ENCODE measurements around the gene FST.

DNA sequence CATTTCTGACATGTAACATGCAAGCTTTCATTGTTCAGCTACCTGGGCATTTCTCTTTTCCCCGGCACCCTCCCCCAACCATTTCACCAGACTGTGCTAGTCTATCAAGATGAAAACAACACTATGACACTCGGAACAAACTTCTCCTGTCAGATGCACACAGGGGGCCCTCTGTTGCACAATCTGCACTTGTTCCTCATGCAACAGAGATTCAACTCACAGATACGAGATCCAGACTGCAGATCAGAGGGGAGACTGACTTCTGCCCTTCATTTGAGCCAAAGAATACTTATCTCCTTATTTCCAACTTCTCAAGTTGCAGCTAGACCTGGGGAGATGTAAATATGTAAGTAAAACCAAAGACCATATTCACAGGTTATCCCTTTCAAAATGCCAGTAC, 15.7 kb upstream of the FST start:
- TF ChIP-seq POLR2AphosphoS5 (IDR thresholded peaks at IDR 0.05; ENCODE audit: borderline replicate concordance, low read depth, low read length) (no peak), EZH2 (IDR thresholded peaks at IDR 0.05) (no peak), FOXP2 (optimal IDR thresholded peaks at IDR 0.05; ENCODE audit: control extremely low read depth, extremely low read length, insufficient read depth) (no peak)

Data from SK-N-MC (cell line).